IMR-90 (cell line): ENCODE data around the gene MAB21L1. TPM values are rescaled to one million over a fixed set of nuclear protein-coding genes. Genes with fewer than 3 reads are reported as not detected.

ENCODE experiments used
- ATAC-seq: fragments of 200-7000 bp; cut with Tn5 transposase; 2 replicates; pipeline ENCODE4 v1.9.1; 2020; ENCODE audit warnings: low read depth, mild to moderate bottlenecking, moderate library complexity
- BruUV-seq: library from RNA; stranded (reverse); fragments of 400-500 nt; replicated peaks from 2 replicates; lab custom pipeline; 2021; lab: Mats Ljungman, UMichigan
- CTCF ChIA-PET: fragments of 300-600 bp; formaldehyde crosslinking; extraction: SDS; loops from one replicate; lab custom pipeline; 2021; ENCODE audit warnings: antibody characterized with exemption; lab: Yijun Ruan, JAX
- POLR2A ChIA-PET: fragments of 300-600 bp; sonication (Branson Sonifier 250); formaldehyde crosslinking; loops from one replicate; lab custom pipeline; 2022; ENCODE audit warnings: antibody characterized with exemption; ENCODE audit not compliant: unreplicated experiment; lab: Charles Lee
- DNase-seq: peaks from one replicate; pipeline ENCODE4 v3.0.0; 2013
- H2AFZ ChIP-seq: replicated peaks from 2 replicates; pipeline ENCODE3; 2013; ENCODE audit warnings: low read length, mild to moderate bottlenecking; ENCODE audit not compliant: poor library complexity
- H2AK5ac ChIP-seq: 2 replicates; pipeline ENCODE4 v1.6.1; 2013; ENCODE audit warnings: low read depth, low read length, inconsistent platforms
- H2AK9ac ChIP-seq: replicated peaks from 2 replicates; pipeline ENCODE3; 2013; ENCODE audit warnings: mild to moderate bottlenecking, low read depth, low read length, moderate library complexity; ENCODE audit not compliant: poor library complexity
- H2BK120ac ChIP-seq: 2 replicates; pipeline ENCODE4 v1.6.1; 2013; ENCODE audit warnings: low read depth, low read length, inconsistent platforms
- H2BK15ac ChIP-seq: 3 replicates; pipeline ENCODE4 v1.6.1; 2013; ENCODE audit warnings: low read depth, low read length, inconsistent platforms
- H2BK20ac ChIP-seq: 2 replicates; pipeline ENCODE4 v1.6.1; 2013; ENCODE audit warnings: low read depth, mild to moderate bottlenecking, inconsistent platforms, low read length, moderate library complexity
- H2BK5ac ChIP-seq: 2 replicates; pipeline ENCODE4 v1.6.1; 2013; ENCODE audit warnings: mild to moderate bottlenecking, low read depth, low read length, inconsistent platforms; ENCODE audit not compliant: poor library complexity, severe bottlenecking
- H3K14ac ChIP-seq: replicated peaks from 2 replicates; pipeline ENCODE4 v1.6.1; 2013; ENCODE audit warnings: low read depth, low read length, inconsistent platforms
- H3K18ac ChIP-seq: 2 replicates; pipeline ENCODE4 v1.6.1; 2013; ENCODE audit warnings: low read depth, low read length, control low read depth
- H3K23ac ChIP-seq: 2 replicates; pipeline ENCODE4 v1.6.1; 2013; ENCODE audit warnings: low read depth, low read length, inconsistent platforms
- H3K27ac ChIP-seq: 2 replicates; pipeline ENCODE4 v1.5.1; 2013; ENCODE audit warnings: mild to moderate bottlenecking, control low read depth, low read length; ENCODE audit not compliant: insufficient read depth
- H3K27me3 ChIP-seq: 2 replicates; pipeline ENCODE4 v1.6.1; 2013; ENCODE audit warnings: low read length; ENCODE audit not compliant: control insufficient read depth, insufficient read depth
- H3K36me3 ChIP-seq: 2 replicates; pipeline ENCODE4 v1.6.1; 2013; ENCODE audit warnings: low read length, mixed read lengths; ENCODE audit not compliant: control insufficient read depth, insufficient read depth
- H3K4ac ChIP-seq: 2 replicates; pipeline ENCODE4 v1.6.1; 2013; ENCODE audit warnings: low read depth, low read length, inconsistent platforms
- H3K4me1 ChIP-seq: 2 replicates; pipeline ENCODE4 v1.6.1; 2013; ENCODE audit warnings: low read length, mixed read lengths; ENCODE audit not compliant: control insufficient read depth, insufficient read depth
- H3K4me2 ChIP-seq: 2 replicates; pipeline ENCODE4 v1.6.1; 2013; ENCODE audit warnings: low read depth, mild to moderate bottlenecking, control low read depth, low read length, moderate library complexity
- H3K4me3 ChIP-seq: 2 replicates; pipeline ENCODE4 v1.5.1; 2013; ENCODE audit warnings: low read depth, mild to moderate bottlenecking, control low read depth, low read length, moderate library complexity; ENCODE audit not compliant: insufficient read depth
- H3K56ac ChIP-seq: 2 replicates; pipeline ENCODE4 v1.6.1; 2013; ENCODE audit warnings: low read length, inconsistent platforms; ENCODE audit not compliant: insufficient read depth; ENCODE audit errors: extremely low read depth
- H3K79me1 ChIP-seq, 2 experiments: 2 replicates each; pipeline ENCODE4 v1.6.1; 2013; ENCODE audit warnings: low read length in 2 of 2, inconsistent platforms in 1 of 2, low read depth in 1 of 2
- H3K9ac ChIP-seq: 2 replicates; pipeline ENCODE4 v1.6.1; 2013; ENCODE audit warnings: low read depth, low read length, control low read depth
- H3K9me1 ChIP-seq: 2 replicates; pipeline ENCODE4 v1.6.1; 2013; ENCODE audit warnings: low read length, inconsistent platforms; ENCODE audit not compliant: insufficient read depth
- H3K9me3 ChIP-seq: 2 replicates; pipeline ENCODE4 v1.6.1; 2013; ENCODE audit warnings: low read length; ENCODE audit not compliant: control insufficient read depth, insufficient read depth
- H4K20me1 ChIP-seq: 2 replicates; pipeline ENCODE4 v1.6.1; 2013; ENCODE audit warnings: low read length, inconsistent platforms; ENCODE audit not compliant: insufficient read depth
- H4K5ac ChIP-seq: 2 replicates; pipeline ENCODE4 v1.6.1; 2013; ENCODE audit warnings: mild to moderate bottlenecking, low read depth, low read length, control low read depth
- H4K8ac ChIP-seq, 2 experiments: 2 replicates each; pipeline ENCODE4 v1.6.1; 2013; ENCODE audit warnings: low read depth in 2 of 2, low read length in 2 of 2, control low read depth in 1 of 2, inconsistent platforms in 1 of 2
- H4K91ac ChIP-seq: 2 replicates; pipeline ENCODE4 v1.6.1; 2013; ENCODE audit warnings: low read depth, low read length, inconsistent platforms; ENCODE audit not compliant: insufficient read depth
- BHLHE40 ChIP-seq: fragments of 150-350 bp; IDR thresholded peaks from 2 replicates; pipeline ENCODE4 v1.6.1; 2016; ENCODE audit warnings: mild to moderate bottlenecking, low read depth, low read length
- CEBPB ChIP-seq: IDR thresholded peaks from 2 replicates; pipeline ENCODE4 v1.6.1; 2012; ENCODE audit warnings: low read depth, low read length, improper control_type of control experiment
- FOS ChIP-seq: fragments of 150-350 bp; IDR thresholded peaks from 2 replicates; pipeline ENCODE4 v1.6.1; 2016; ENCODE audit warnings: low read depth, low read length
- MAZ ChIP-seq: IDR thresholded peaks from 2 replicates; pipeline ENCODE4 v1.6.1; 2012; ENCODE audit warnings: low read depth, mild to moderate bottlenecking, low read length, improper control_type of control experiment, moderate library complexity, borderline replicate concordance
- MXI1 ChIP-seq: IDR thresholded peaks from 2 replicates; pipeline ENCODE4 v1.6.1; 2012; ENCODE audit warnings: low read depth, mild to moderate bottlenecking, low read length, moderate library complexity, borderline replicate concordance
- NFE2L2 ChIP-seq: fragments of 150-350 bp; IDR thresholded peaks from 2 replicates; pipeline ENCODE4 v1.6.1; 2016; ENCODE audit warnings: low read depth, mild to moderate bottlenecking, low read length
- RCOR1 ChIP-seq: IDR thresholded peaks from 2 replicates; pipeline ENCODE4 v1.6.1; 2012; ENCODE audit warnings: mild to moderate bottlenecking, low read length, improper control_type of control experiment; ENCODE audit not compliant: insufficient replicate concordance
- SMC3 ChIP-seq: fragments of 150-350 bp; IDR thresholded peaks from 2 replicates; pipeline ENCODE4 v1.6.1; 2016; ENCODE audit warnings: low read depth, mild to moderate bottlenecking, antibody characterized with exemption, low read length, moderate library complexity
- WGBS, 2 experiments: methylation state at CpG; one replicate each; pipeline versions ENCODE4 v1.1.5 to v1.1.7; 2013; ENCODE audit warnings: missing lambda C conversion rate in 2 of 2; ENCODE audit not compliant: insufficient read length in 1 of 2; ENCODE audit errors: extremely low coverage in 2 of 2; 5-methylcytosine and 5-hydroxymethylcytosine counted together
- dilution Hi-C: fragments of 300-500 bp; cut with HindIII; formaldehyde crosslinking; loops from one replicate; pipeline ENCODE4 v1.14.3; 2018; ENCODE audit warnings: low sequenced_read_pairs; ENCODE audit not compliant: unreplicated experiment
- in situ Hi-C: fragments of 300-500 bp; cut with MboI; formaldehyde crosslinking; loops from 3 replicates; pipeline ENCODE4 v1.14.3; 2019; ENCODE audit warnings: low sequenced_read_pairs, inconsistent platforms, mixed read lengths
- intact Hi-C: fragments of 100-400 bp; cut with micrococcal nuclease; formaldehyde crosslinking; loops from 2 replicates; pipeline ENCODE4 v1.10.0; 2022
- polyA plus RNA-seq, 3 experiments: library from polyadenylated mRNA; depleted of rRNA; stranded (reverse); fragments of >200 nt; gene quantifications; 2 replicates each; pipeline ENCODE4 v1.2.3, GENCODE V29; 2012; ENCODE audit warnings: low replicate concordance in 1 of 3
- total RNA-seq: library from RNA; depleted of rRNA; stranded (reverse); fragments of >200 nt; gene quantifications from 2 replicates; pipeline ENCODE4 v1.2.3, GENCODE V29; 2012
- TF ChIP-seq, protein P1 (sequence below): fragments of 150-350 bp; IDR thresholded peaks from 2 replicates; pipeline ENCODE4 v1.6.1; 2016; ENCODE audit warnings: low read depth, mild to moderate bottlenecking, low read length, moderate library complexity, borderline replicate concordance
- TF ChIP-seq, protein P2 (sequence below): conservative IDR thresholded peaks from 2 replicates; pipeline ENCODE4 v1.5.1; 2012; ENCODE audit warnings: mild to moderate bottlenecking, low read depth, low read length, improper control_type of control experiment

The MAB21L1 gene
- total and polyA plus RNA-seq, 2 of the 4 experiments (the other 2 are of a cell fraction), result 0.53 to 0.72 TPM

DNA sequence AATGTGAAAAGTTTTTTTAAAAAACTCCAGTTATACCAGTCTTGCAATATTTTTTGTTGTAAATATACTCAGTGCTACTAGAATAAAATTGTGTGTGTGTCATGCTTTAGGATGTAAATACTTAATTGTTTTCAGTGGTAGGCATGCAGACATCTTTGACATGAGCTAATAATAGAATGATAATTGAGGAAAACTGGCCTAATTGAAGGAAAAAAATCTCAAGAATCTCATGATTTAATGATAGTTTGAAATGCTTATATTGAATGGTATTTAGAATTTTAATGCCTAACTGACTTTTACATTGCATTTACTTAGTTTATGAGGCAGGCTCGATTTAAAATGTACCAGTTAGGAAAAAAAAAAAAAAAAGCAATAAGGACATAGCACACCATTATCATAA, 3.2 kb upstream of the MAB21L1 start:
- Histone ChIP-seq H2AFZ (no peak overlapping the region), H3K56ac (no peak overlapping the region), H3K79me1 (no peaks in the 10 kb centered on the region), H4K8ac (no peak overlapping the region), H3K14ac (no peak overlapping the region), H3K23ac (no peak overlapping the region), H2BK120ac (no peak overlapping the region), H4K5ac (no peak overlapping the region), H3K4me3 (no peak overlapping the region), H2BK5ac (no peak overlapping the region), H3K9me1 (no peaks in the 10 kb centered on the region), H3K18ac (no peak overlapping the region), H2BK20ac (no peak overlapping the region), H2AK9ac (no peak overlapping the region), H4K20me1 (no peaks in the 10 kb centered on the region), H3K4ac (no peak overlapping the region), H3K4me1 (no peaks in the 10 kb centered on the region), H3K27ac (no peak overlapping the region), H3K36me3 (no peaks in the 10 kb centered on the region), H3K4me2 (no peak overlapping the region), H2AK5ac (no peak overlapping the region), H3K27me3 (peaks cover 39% of the 10 kb centered on the region), H3K9me3 (no peaks in the 10 kb centered on the region), H4K91ac (no peak overlapping the region), H2BK15ac (no peak overlapping the region), H3K9ac (no peak overlapping the region)
- no TSS peak for BruUV-seq
- dilution Hi-C loops (no loop called here), in situ Hi-C loops (no loop called here), intact Hi-C loops (loop anchor here (5.0 to 10.0 kb wide), 3 partner anchors 245 to 475 kb away; no protein-coding TSS in a partner anchor)
- no CpG with 5 or more reads among the region's 1 CpG for WGBS, 2 experiments
- ATAC-seq (no peak), DNase-seq (no peak)
- CTCF ChIA-PET, result no interaction called here
- POLR2A ChIA-PET, result no interaction called here
- no peak for TF ChIP-seq NFE2L2
- TF ChIP-seq FOS, result no peak
- TF ChIP-seq, protein P1, sequence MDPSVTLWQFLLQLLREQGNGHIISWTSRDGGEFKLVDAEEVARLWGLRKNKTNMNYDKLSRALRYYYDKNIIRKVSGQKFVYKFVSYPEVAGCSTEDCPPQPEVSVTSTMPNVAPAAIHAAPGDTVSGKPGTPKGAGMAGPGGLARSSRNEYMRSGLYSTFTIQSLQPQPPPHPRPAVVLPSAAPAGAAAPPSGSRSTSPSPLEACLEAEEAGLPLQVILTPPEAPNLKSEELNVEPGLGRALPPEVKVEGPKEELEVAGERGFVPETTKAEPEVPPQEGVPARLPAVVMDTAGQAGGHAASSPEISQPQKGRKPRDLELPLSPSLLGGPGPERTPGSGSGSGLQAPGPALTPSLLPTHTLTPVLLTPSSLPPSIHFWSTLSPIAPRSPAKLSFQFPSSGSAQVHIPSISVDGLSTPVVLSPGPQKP, result no peak
- TF ChIP-seq, protein P2, sequence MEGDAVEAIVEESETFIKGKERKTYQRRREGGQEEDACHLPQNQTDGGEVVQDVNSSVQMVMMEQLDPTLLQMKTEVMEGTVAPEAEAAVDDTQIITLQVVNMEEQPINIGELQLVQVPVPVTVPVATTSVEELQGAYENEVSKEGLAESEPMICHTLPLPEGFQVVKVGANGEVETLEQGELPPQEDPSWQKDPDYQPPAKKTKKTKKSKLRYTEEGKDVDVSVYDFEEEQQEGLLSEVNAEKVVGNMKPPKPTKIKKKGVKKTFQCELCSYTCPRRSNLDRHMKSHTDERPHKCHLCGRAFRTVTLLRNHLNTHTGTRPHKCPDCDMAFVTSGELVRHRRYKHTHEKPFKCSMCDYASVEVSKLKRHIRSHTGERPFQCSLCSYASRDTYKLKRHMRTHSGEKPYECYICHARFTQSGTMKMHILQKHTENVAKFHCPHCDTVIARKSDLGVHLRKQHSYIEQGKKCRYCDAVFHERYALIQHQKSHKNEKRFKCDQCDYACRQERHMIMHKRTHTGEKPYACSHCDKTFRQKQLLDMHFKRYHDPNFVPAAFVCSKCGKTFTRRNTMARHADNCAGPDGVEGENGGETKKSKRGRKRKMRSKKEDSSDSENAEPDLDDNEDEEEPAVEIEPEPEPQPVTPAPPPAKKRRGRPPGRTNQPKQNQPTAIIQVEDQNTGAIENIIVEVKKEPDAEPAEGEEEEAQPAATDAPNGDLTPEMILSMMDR, result no peak
- no peak for TF ChIP-seq RCOR1
- no peak for TF ChIP-seq MAZ
- no peak for TF ChIP-seq CEBPB
- TF ChIP-seq SMC3, result no peak
- no peak for TF ChIP-seq BHLHE40
- no peak for TF ChIP-seq MXI1
